ENCODE results near the gene SPDYE4.

SPDYE4 gene

DNA sequence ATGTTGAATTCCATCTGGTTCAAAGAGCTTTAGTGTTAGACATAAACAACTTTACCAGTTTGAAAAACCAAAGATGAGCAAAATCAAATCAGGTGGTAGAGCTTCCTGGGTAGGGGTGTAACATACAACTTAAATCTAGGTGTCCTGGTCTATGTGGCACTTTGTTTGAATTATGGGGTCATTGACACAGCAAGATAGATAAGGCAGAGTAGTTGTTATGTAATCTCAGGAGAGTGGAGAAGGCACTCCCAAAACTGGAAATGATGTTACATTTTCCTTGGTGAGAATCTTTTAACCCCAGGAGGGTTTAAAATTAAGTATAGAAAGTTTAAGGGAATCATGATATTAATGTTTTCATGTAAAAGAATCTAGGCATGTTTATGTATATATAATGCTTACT, 45.6 kb downstream of the SPDYE4 start:
- no peak for DNase-seq (ENCODE audit: low spot score)

DNA sequence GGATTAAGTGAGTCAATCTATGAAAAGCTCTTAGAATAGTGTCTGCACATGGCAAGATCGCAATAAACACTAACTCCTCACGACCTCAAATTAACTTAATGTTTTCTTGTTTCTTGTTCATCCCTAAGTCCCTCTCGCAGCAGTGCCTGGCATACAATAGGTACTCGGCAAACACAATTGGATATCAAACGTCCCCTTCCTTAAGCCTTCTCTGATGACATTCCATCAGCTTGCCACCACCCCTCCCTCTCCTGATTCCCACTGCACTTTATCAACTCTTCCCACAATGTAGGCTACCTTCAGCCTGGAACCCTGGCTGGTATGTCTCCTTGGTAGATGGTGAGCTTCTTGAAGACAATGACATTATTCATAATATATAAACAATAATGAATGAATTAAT, 47.1 kb downstream of the SPDYE4 start:
- no peak for DNase-seq (ENCODE audit: low spot score)

DNA sequence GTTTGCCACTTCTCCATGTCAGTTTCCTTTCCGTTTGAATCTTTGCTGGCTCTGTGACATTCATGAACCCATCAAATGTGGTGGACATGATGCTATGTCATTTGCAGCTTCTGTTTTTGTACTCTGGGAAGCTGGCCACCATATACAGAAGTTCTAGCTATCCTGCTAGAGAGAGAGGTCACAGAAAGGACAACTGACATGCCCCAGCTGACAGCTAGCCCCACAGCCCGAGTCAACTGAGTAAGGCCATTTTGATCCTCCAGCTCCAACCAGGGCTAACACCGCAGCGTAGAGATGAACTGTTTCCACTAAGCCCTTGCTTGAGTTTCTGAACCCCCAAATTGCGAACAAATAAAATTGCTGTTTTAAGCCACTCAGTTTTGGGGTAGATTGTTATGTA, 47.5 kb downstream of the SPDYE4 start:
- DNase-seq (ENCODE audit: low spot score): no peak

DNA sequence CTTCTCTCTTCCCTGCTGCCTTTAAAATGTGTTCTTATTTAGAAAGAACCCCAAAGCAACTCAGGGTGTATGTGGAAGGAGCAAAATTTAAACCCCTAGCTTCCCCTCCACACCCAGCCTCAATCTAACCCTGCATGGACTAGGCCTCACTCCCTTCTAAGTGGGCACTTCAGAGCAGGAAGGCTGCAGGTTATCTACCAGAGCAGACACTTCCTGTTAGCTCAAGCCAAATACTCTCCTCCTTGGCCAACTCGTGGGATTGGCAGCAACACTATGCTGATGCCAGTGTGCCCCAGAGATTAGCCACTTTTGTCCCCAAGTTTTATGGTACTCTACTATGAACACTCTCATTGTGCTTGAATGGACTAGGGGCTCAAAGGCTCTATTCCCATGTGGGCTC, 49.3 kb downstream of the SPDYE4 start:
- no peak for DNase-seq (ENCODE audit: low spot score)

DNA sequence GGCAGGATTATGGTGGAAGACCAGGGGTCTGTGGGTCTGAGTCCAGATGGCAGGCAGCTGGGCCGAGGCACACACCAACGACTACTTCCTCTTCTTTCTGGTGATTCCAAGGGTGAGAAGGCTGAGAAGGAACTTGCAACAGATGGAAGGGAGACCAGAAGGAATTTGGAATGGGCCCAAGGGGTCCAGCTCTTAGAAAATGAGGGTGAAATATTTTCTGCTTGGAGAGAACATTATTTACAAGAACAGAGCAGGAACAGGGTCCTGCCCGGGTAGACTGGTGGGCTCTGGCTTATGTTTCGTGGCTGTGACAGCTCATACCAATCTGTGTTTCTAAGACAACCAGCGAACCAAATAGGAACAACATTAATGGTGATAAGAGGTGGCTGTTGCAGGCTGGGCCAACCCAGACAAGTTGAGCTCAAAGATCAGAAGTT, 50.3 kb downstream of the SPDYE4 start:
- DNase-seq (ENCODE audit: low spot score): no peak

DNA sequence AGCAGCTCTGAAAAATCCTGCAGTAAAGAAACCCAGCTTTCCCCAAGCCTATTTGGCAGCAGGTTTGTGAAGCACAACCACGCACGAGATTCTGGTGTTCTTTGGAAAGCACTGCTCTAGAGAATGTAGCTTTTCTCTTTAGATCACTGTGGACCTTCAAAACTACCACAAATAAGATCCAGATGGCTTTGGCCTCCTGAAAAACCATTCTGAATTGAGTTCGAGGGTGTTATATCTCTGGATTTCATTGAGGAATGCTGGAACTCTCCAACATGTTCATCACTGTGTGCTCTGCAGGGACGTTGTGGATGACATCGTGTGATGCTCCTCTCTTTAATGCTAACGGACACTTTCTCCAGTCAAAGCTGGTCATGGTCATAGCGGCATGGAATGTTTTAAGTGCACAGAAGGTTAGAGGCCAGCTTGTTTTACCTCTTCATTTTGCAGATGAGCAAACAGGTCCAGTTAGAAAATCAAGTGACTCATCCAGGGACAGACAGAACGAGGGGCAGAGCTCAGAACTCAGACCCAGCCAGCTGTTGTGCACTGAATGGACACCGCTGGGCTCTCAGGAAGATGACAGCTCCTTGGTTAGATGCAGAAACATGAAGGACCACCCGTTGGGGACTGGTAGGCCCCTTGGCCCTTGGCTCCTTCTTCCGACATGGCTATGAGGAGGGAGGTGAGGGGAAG, 50.9 kb downstream of the SPDYE4 start:
- peak; percentile 43 for DNase-seq (ENCODE audit: low spot score)

DNA sequence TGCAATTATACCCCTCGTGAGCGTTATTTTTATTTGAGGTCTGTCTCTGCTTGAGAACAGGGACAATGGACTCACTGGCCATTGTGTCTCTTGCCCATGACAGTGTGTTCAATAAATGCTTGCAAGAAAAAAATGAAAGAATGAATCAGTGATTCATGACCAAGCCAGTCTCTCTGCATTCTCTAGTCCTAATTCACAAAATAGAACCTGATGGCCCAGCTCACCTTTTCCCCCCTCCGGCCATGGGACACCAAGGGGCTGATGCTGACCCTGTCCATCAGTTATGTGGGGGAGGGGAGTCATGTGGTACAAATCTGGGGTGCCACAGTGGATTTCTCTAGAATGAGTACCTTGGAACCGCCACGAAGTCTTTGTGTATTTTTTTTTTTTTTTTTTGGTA, 51.9 kb downstream of the SPDYE4 start:
- no peak for DNase-seq (ENCODE audit: low spot score)

DNA sequence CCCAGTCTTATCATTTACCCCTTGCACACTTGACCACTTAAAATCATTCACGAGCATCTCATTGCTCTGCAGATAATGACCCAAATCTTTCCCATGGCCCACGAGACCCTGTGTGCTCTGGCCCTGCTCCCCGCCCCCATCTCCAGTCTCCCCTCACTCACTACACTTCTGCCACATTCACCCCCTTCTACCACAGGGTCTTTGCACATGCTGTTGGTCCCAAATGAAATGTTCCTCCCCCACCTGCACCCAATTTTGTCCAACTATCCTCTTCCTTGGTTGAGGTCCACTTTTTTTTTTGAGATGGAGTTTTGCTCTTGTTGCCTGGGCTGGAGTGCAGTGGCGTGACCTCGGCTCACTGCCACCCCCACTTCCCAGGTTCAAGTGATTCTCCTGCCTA, 52.9 kb downstream of the SPDYE4 start:
- DNase-seq (ENCODE audit: low spot score): no peak

DNA sequence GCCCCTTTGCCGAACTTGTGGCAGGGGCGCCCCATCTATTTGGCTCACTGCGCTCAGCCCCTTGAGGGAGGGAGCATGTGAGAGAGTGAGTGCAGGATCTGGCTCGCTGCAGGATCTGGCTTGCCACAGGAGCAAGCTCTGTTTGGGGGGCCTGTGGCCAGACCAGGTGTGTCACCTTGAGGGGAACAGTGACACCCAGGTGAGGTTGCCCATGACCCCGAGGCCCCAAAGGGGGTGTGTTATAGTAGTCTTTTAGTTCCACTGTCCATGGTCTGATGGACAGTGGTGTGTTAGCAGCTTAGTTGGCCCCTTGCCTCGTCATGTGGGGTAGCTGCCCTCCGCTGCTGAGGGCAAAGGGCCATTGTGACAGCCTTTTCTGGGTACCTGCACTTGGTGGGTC, 55.3 kb downstream of the SPDYE4 start:
- no peak for DNase-seq (ENCODE audit: low spot score)

DNA sequence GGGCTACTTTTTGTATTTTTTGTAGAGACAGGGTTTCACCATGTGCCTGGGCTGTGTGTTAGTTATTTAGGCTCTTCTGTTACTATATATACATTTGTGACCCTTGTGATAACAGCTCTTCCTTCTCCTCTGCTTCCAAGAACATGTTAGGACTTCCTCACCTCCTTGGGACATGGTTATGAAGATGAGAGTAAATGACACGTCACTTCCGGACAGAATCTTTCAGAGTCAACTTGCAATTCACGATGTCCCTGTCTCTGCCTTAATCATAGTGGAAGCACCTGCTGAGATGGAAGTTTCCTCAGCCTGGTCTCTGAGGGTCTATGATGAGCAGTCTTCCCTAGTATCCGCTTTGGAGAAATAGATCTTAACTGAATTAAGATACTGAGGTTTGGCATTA, 56.6 kb downstream of the SPDYE4 start:
- no peak for DNase-seq (ENCODE audit: low spot score)

DNA sequence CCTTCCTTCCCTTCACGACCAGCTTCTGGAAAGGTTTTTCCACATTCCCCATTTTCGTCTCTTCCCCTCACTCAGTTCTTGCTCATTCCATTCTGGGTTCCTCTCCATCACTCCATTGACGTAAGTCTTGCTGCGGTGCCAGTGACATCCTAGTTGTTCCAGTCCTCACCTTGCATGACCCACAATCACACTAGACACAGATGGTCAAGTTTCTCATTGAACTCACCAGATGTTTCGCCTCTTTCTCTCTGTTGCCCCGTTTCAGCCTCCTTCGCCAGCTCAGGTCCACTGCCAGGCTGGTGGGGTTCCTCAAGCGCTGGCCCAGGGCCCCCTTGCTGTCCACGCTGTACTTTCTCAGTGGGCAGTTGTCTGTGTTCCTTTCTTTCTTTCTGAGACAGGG, 57.1 kb downstream of the SPDYE4 start:
- no peak for DNase-seq (ENCODE audit: low spot score)

Data from AG20443 (cell line).